ENCODE data around the gene NID1. TPM values are rescaled to one million over a fixed set of nuclear protein-coding genes. Genes with fewer than 3 reads are reported as not detected.
"Not testable (repeated sequence)": the region's sequence is repeated elsewhere in the genome, so short reads cannot be mapped to it uniquely, and the experiment has no call there.

The NID1 gene
- total RNA-seq, 1 donor from 2014 or later = 32.5 TPM

DNA sequence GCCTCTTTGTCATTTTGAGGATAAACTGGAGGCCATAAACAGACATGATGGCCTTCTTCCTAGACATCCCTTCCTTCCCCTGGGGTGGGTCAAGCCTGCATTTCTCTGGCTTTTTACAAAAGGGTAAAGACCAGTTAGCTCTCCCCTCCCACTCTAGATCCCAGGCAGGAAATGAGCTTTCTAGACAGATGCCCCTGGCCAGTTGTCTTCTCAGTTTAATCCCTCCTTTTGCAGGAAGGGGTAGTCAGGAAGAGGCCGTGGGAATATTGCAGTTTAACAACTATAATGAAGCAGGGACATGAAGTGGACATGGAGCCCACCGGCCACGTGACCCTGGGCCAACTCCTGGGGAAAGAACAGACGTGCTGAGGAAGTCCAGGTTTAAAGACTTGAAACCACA lies 85.7 kb downstream of the NID1 start:
- H3K27ac ChIP-seq = peak overlapping the region; percentile 36
- peaks cover 4% of the 10 kb centered on the region for H3K9me3 ChIP-seq (ENCODE audit: low read depth)
- H3K27ac Mint-ChIP-seq = no peak overlapping the region

GRCh38 chr1:235976490-235976889 lies 88.4 kb downstream of the NID1 start:
- H3F3A ChIP-seq (ENCODE audit: low read depth) = peaks cover 8% of the 10 kb centered on the region
- H4K20me1 ChIP-seq (ENCODE audit: low read depth) = no peaks in the 10 kb centered on the region
- Mint-ChIP-seq H3K27ac (no peak overlapping the region), H3K4me1 (peaks cover 14% of the 10 kb centered on the region), H3K27me3 (ENCODE audit: insufficient read depth, low read depth) (peaks cover 2% of the 10 kb centered on the region), H3K4me3 (no peak overlapping the region), H3K9me3 (no peaks in the 10 kb centered on the region), H3K36me3 (peaks cover 22% of the 10 kb centered on the region)
- no peak overlapping the region for H3K9ac ChIP-seq
- peaks cover 17% of the 10 kb centered on the region for H3K36me3 ChIP-seq
- no peak for TF ChIP-seq EZH2 (IDR thresholded peaks at IDR 0.05)
- TF ChIP-seq, protein P1, sequence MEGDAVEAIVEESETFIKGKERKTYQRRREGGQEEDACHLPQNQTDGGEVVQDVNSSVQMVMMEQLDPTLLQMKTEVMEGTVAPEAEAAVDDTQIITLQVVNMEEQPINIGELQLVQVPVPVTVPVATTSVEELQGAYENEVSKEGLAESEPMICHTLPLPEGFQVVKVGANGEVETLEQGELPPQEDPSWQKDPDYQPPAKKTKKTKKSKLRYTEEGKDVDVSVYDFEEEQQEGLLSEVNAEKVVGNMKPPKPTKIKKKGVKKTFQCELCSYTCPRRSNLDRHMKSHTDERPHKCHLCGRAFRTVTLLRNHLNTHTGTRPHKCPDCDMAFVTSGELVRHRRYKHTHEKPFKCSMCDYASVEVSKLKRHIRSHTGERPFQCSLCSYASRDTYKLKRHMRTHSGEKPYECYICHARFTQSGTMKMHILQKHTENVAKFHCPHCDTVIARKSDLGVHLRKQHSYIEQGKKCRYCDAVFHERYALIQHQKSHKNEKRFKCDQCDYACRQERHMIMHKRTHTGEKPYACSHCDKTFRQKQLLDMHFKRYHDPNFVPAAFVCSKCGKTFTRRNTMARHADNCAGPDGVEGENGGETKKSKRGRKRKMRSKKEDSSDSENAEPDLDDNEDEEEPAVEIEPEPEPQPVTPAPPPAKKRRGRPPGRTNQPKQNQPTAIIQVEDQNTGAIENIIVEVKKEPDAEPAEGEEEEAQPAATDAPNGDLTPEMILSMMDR (IDR thresholded peaks at IDR 0.05) = no peak
- TF ChIP-seq EZH2phosphoT487 (IDR thresholded peaks at IDR 0.05) = no peak
- H3K27me3 ChIP-seq = no peaks in the 10 kb centered on the region
- no peak overlapping the region for H2AFZ ChIP-seq (replicated peaks)
- H3K79me2 ChIP-seq (ENCODE audit: low read depth) = no peaks in the 10 kb centered on the region
- H3K4me2 ChIP-seq = no peak overlapping the region
- peaks cover 4% of the 10 kb centered on the region for H3K9me3 ChIP-seq (ENCODE audit: low read depth)
- peaks cover 13% of the 10 kb centered on the region for H3K4me1 ChIP-seq
- DNase-seq (ENCODE audit: low spot score) = no peak
- no peak overlapping the region for H3K27ac ChIP-seq
- no peak overlapping the region for H3K4me3 ChIP-seq

More for the DNA sequence above, 85.7 kb downstream of the NID1 start:
- Histone ChIP-seq H3K27me3 (no peaks in the 10 kb centered on the region), H3F3A (ENCODE audit: low read depth) (no peaks in the 10 kb centered on the region), H3K79me2 (ENCODE audit: low read depth) (no peaks in the 10 kb centered on the region), H3K9ac (no peak overlapping the region), H2AFZ (replicated peaks) (no peak overlapping the region), H3K36me3 (peaks cover 17% of the 10 kb centered on the region), H4K20me1 (ENCODE audit: low read depth) (no peaks in the 10 kb centered on the region), H3K4me1 (peaks cover 7% of the 10 kb centered on the region), H3K4me3 (no peak overlapping the region), H3K4me2 (no peak overlapping the region)
- Mint-ChIP-seq H3K36me3 (peaks cover 24% of the 10 kb centered on the region), H3K9me3 (no peaks in the 10 kb centered on the region), H3K4me1 (peaks cover 3% of the 10 kb centered on the region), H3K27me3 (ENCODE audit: insufficient read depth, low read depth) (peaks cover 2% of the 10 kb centered on the region), H3K4me3 (no peak overlapping the region)
- no peak for DNase-seq (ENCODE audit: low spot score)
- TF ChIP-seq, protein P1 (IDR thresholded peaks at IDR 0.05) = no peak
- TF ChIP-seq EZH2 (IDR thresholded peaks at IDR 0.05) (no peak), EZH2phosphoT487 (IDR thresholded peaks at IDR 0.05) (no peak)

DNA sequence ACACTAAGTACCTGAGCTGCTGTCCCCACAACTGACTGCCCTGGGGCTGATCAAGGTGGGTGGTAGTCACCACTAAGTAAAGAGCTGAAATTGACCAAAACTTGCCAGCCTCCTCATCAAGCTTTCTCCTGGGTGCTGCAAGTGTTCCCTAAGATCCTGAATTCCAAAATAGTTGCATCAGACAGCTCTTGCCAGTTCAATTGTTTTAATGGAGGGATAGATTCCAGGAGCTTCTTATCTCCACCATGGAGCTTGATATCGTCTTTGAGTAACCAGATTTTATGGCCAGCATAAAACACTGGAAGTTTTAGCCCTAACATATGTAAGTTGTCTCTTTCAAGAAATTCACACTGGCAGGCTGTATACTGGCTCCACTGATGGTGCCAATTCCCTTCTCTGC lies 90.3 kb downstream of the NID1 start:
- Histone ChIP-seq H3K4me3 (no peak overlapping the region), H4K20me1 (ENCODE audit: low read depth) (no peaks in the 10 kb centered on the region), H3K9me3 (ENCODE audit: low read depth) (peaks cover 4% of the 10 kb centered on the region), H3K4me1 (peaks cover 8% of the 10 kb centered on the region), H3F3A (ENCODE audit: low read depth) (peaks cover 8% of the 10 kb centered on the region), H3K9ac (no peak overlapping the region), H3K79me2 (ENCODE audit: low read depth) (no peaks in the 10 kb centered on the region), H3K4me2 (no peak overlapping the region), H2AFZ (replicated peaks) (no peak overlapping the region), H3K27me3 (no peaks in the 10 kb centered on the region), H3K36me3 (peaks cover 17% of the 10 kb centered on the region), H3K27ac (no peak overlapping the region)
- H3K4me3 Mint-ChIP-seq = no peak overlapping the region
- DNase-seq (ENCODE audit: low spot score) = no peak
- H3K27me3 Mint-ChIP-seq (ENCODE audit: insufficient read depth, low read depth) = peaks cover 2% of the 10 kb centered on the region
- peaks cover 14% of the 10 kb centered on the region for H3K36me3 Mint-ChIP-seq
- peaks cover 15% of the 10 kb centered on the region for H3K4me1 Mint-ChIP-seq
- H3K9me3 Mint-ChIP-seq = no peaks in the 10 kb centered on the region
- no peak overlapping the region for H3K27ac Mint-ChIP-seq
- TF ChIP-seq, protein P1 (IDR thresholded peaks at IDR 0.05) = no peak
- no peak for TF ChIP-seq EZH2 (IDR thresholded peaks at IDR 0.05)
- no peak for TF ChIP-seq EZH2phosphoT487 (IDR thresholded peaks at IDR 0.05)

GRCh38 chr1:235972691-235973090 lies 92.2 kb downstream of the NID1 start:
- not testable (repeated sequence) for H3K4me1 ChIP-seq; H3K27me3 ChIP-seq; H4K20me1 ChIP-seq (ENCODE audit: low read depth); H3K4me3 ChIP-seq; H3K27ac Mint-ChIP-seq; H3K9me3 Mint-ChIP-seq; H3K79me2 ChIP-seq (ENCODE audit: low read depth); H3K27me3 Mint-ChIP-seq (ENCODE audit: insufficient read depth, low read depth); H3F3A ChIP-seq (ENCODE audit: low read depth); H3K4me3 Mint-ChIP-seq; DNase-seq (ENCODE audit: low spot score); H3K9ac ChIP-seq; H3K36me3 Mint-ChIP-seq; H3K27ac ChIP-seq; H3K9me3 ChIP-seq (ENCODE audit: low read depth); H3K4me2 ChIP-seq
- peaks cover 15% of the 10 kb centered on the region for H3K4me1 Mint-ChIP-seq
- Histone ChIP-seq H2AFZ (replicated peaks) (peak overlapping the region; percentile 77), H3K36me3 (peaks cover 10% of the 10 kb centered on the region)
